ENCODE measurements around the gene TRIO.

TRIO gene

GRCh38 chr5:14208071-14209021 lies 65.2 kb downstream of the TRIO start:
- Mint-ChIP-seq H3K9me3 (no peaks in the 10 kb centered on the region), H3K27ac (peak overlapping the region in 1 of 2 donors; percentile 86), H3K4me3 (peak overlapping the region in 1 of 2 donors; percentile 21), H3K27me3 (peaks cover 6 to 22% of the 10 kb centered on the region in 2 donors), H3K4me1 (ENCODE audit: low read depth in 2 of 2) (peaks cover 0 to 18% of the 10 kb centered on the region in 2 donors), H3K36me3 (ENCODE audit: insufficient read depth) (no peaks in the 10 kb centered on the region)
- DNase-seq (no peak), ATAC-seq (replicated peaks) (peak; percentile 53)

- H3K4me3 Mint-ChIP-seq, result peak overlapping the region in 1 of 2 donors; percentile 55
- no peaks in the 10 kb centered on the region for H3K9me3 Mint-ChIP-seq
- peaks cover 4 to 22% of the 10 kb centered on the region in 2 donors for H3K27me3 Mint-ChIP-seq
- no peaks in the 10 kb centered on the region for H3K36me3 Mint-ChIP-seq (ENCODE audit: insufficient read depth)
- H3K27ac Mint-ChIP-seq, result peak overlapping the region in 1 of 2 donors; percentile 83
- peaks cover 0 to 18% of the 10 kb centered on the region in 2 donors for H3K4me1 Mint-ChIP-seq (ENCODE audit: low read depth in 2 of 2)
- no peak for ATAC-seq (replicated peaks)
- no peak for DNase-seq
These were observed 66.2 kb downstream of the TRIO start for GRCh38 chr5:14209222-14209822.

- DNase-seq, result no peak
- Mint-ChIP-seq H3K9me3 (no peaks in the 10 kb centered on the region), H3K4me1 (ENCODE audit: low read depth in 2 of 2) (peaks cover 0 to 18% of the 10 kb centered on the region in 2 donors), H3K36me3 (ENCODE audit: insufficient read depth) (no peaks in the 10 kb centered on the region), H3K27me3 (peaks cover 0 to 22% of the 10 kb centered on the region in 2 donors), H3K4me3 (peak overlapping the region in 1 of 2 donors; percentile 55), H3K27ac (peak overlapping the region in 1 of 2 donors; percentile 83)
- ATAC-seq (replicated peaks), result no peak
These were observed 66.7 kb downstream of the TRIO start for GRCh38 chr5:14209836-14210235.

- Mint-ChIP-seq H3K9me3 (no peaks in the 10 kb centered on the region), H3K4me3 (no peak overlapping the region), H3K27ac (peak overlapping the region in 1 of 2 donors; percentile 35), H3K27me3 (peaks cover 0 to 22% of the 10 kb centered on the region in 2 donors), H3K4me1 (ENCODE audit: low read depth in 2 of 2) (peaks cover 0 to 18% of the 10 kb centered on the region in 2 donors), H3K36me3 (ENCODE audit: insufficient read depth) (no peaks in the 10 kb centered on the region)
- ATAC-seq (replicated peaks), result no peak
- no peak for DNase-seq
These were observed 67.6 kb downstream of the TRIO start for GRCh38 chr5:14210729-14211128.

DNA sequence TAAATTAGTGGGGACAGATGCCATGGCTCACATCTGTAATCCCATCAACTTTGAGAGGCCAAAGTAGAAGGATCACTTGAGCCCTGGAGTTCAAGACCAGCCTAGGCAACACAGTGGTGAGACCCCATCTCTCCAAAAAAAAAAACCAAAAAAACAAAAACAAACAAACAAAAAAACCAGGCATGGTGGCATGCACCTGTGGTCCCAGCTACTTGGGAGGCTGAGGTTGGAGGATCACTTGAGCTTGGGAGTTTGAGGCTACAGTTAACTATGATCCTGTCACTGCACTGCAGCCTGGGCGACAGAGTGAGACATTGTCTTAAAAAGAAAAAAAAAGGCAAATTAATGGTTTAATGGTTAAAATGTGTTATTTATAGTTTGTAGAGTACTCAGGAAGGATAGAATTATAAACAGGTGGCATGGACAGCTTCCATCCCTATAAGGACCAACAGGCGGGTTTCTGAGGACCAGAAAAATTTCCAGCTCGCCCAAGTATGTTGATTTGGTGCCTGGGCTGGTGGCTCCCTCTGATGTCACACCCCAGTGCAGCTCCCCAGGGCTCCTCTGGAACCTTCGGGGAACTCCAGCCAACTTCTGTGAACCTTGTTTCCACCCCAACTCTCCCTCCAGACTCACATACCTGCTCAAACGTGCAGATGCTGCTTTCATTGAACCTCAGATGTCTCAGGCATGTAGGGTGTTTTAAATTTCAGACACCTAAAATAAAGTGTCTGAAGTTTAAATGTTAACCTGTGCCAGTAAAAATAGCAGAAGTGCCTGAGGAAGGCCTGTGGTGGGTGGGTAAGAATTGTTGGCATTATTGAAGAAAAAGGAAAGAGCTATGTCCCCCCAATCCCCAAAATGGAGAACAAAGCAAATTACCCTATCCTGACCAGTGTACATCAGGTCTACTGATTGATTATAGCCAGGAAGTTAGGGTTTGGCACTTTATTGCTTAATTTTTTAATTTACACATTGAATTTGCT lies 69.0 kb downstream of the TRIO start:
- H3K27ac Mint-ChIP-seq, result peak overlapping the region; percentile 59 to 87
- H3K4me3 Mint-ChIP-seq, result no peak overlapping the region
- DNase-seq, result no peak

GRCh38 chr5:14212838-14213237 lies 69.7 kb downstream of the TRIO start:
- Mint-ChIP-seq H3K9me3 (no peaks in the 10 kb centered on the region), H3K36me3 (ENCODE audit: insufficient read depth) (no peaks in the 10 kb centered on the region), H3K4me1 (ENCODE audit: low read depth in 2 of 2) (peaks cover 2 to 14% of the 10 kb centered on the region in 2 donors), H3K27ac (peak overlapping the region in 1 of 2 donors; percentile 87), H3K27me3 (peaks cover 17 to 20% of the 10 kb centered on the region in 2 donors), H3K4me3 (no peak overlapping the region)
- no peak for ATAC-seq (replicated peaks)
- DNase-seq, result no peak

More for the DNA sequence above, 69.0 kb downstream of the TRIO start:
- Mint-ChIP-seq H3K4me1 (ENCODE audit: low read depth in 2 of 2) (peaks cover 0 to 18% of the 10 kb centered on the region in 2 donors), H3K9me3 (no peaks in the 10 kb centered on the region), H3K36me3 (ENCODE audit: insufficient read depth) (no peaks in the 10 kb centered on the region), H3K27me3 (peaks cover 13 to 17% of the 10 kb centered on the region in 2 donors)
- ATAC-seq (replicated peaks), result no peak

- Mint-ChIP-seq H3K36me3 (ENCODE audit: insufficient read depth) (no peaks in the 10 kb centered on the region), H3K27ac (peak overlapping the region in 1 of 2 donors; percentile 87), H3K4me1 (ENCODE audit: low read depth in 2 of 2) (peaks cover 2 to 14% of the 10 kb centered on the region in 2 donors), H3K27me3 (peaks cover 17 to 24% of the 10 kb centered on the region in 2 donors), H3K4me3 (peak overlapping the region in 1 of 2 donors; percentile 40), H3K9me3 (no peaks in the 10 kb centered on the region)
- no peak for ATAC-seq (replicated peaks)
- DNase-seq, result no peak
These were observed 70.1 kb downstream of the TRIO start for GRCh38 chr5:14213253-14213652.

- DNase-seq, result no peak
- H3K9me3 Mint-ChIP-seq, result no peaks in the 10 kb centered on the region
- no peaks in the 10 kb centered on the region for H3K36me3 Mint-ChIP-seq (ENCODE audit: insufficient read depth)
- H3K4me1 Mint-ChIP-seq (ENCODE audit: low read depth in 2 of 2), result peaks cover 2 to 16% of the 10 kb centered on the region in 2 donors
- H3K27me3 Mint-ChIP-seq, result peaks cover 17 to 32% of the 10 kb centered on the region in 2 donors
- H3K27ac Mint-ChIP-seq, result peak overlapping the region in 1 of 2 donors; percentile 45
- peak overlapping the region in 1 of 2 donors; percentile 40 for H3K4me3 Mint-ChIP-seq
- ATAC-seq (replicated peaks), result no peak
These were observed 70.9 kb downstream of the TRIO start for GRCh38 chr5:14213813-14214585.

GRCh38 chr5:14215901-14216300 lies 72.8 kb downstream of the TRIO start:
- H3K4me1 Mint-ChIP-seq (ENCODE audit: low read depth in 2 of 2), result peaks cover 4 to 20% of the 10 kb centered on the region in 2 donors
- peaks cover 1 to 38% of the 10 kb centered on the region in 2 donors for H3K27me3 Mint-ChIP-seq
- no peak overlapping the region for H3K27ac Mint-ChIP-seq
- H3K9me3 Mint-ChIP-seq, result no peaks in the 10 kb centered on the region
- no peak for ATAC-seq (replicated peaks)
- H3K4me3 Mint-ChIP-seq, result no peak overlapping the region
- no peak for DNase-seq
- H3K36me3 Mint-ChIP-seq (ENCODE audit: insufficient read depth), result no peaks in the 10 kb centered on the region

DNA sequence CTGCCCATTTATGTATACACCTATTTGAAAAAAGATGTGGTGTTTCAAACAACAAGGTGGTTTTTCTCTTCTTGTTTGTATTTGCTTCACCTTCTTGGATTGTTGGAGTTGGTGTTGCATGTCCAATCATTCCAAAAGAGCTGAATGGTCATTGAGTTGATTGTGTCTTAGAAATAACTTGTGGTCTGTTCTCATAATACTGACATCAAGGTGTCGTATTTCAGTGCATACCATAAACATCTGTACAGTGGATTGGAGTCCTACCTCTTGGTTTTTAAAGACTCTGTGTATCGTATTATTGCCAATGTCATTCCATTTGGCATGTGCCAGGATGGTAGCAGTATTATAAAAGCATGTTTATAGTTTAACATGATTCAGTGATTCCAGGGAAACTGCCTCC lies 73.2 kb downstream of the TRIO start:
- DNase-seq, result no peak
- no peaks in the 10 kb centered on the region for H3K36me3 Mint-ChIP-seq (ENCODE audit: insufficient read depth)
- no peak overlapping the region for H3K27ac Mint-ChIP-seq
- peaks cover 4 to 23% of the 10 kb centered on the region in 2 donors for H3K4me1 Mint-ChIP-seq (ENCODE audit: low read depth in 2 of 2)
- H3K4me3 Mint-ChIP-seq, result no peak overlapping the region
- H3K27me3 Mint-ChIP-seq, result peaks cover 0 to 38% of the 10 kb centered on the region in 2 donors
- ATAC-seq (replicated peaks), result no peak
- peaks cover 0 to 1% of the 10 kb centered on the region in 2 donors for H3K9me3 Mint-ChIP-seq

- Mint-ChIP-seq H3K4me1 (ENCODE audit: low read depth in 2 of 2) (peaks cover 4 to 25% of the 10 kb centered on the region in 2 donors), H3K27ac (no peak overlapping the region)
- ATAC-seq (replicated peaks), result no peak
These were observed 73.8 kb downstream of the TRIO start for GRCh38 chr5:14216902-14217301.

DNA sequence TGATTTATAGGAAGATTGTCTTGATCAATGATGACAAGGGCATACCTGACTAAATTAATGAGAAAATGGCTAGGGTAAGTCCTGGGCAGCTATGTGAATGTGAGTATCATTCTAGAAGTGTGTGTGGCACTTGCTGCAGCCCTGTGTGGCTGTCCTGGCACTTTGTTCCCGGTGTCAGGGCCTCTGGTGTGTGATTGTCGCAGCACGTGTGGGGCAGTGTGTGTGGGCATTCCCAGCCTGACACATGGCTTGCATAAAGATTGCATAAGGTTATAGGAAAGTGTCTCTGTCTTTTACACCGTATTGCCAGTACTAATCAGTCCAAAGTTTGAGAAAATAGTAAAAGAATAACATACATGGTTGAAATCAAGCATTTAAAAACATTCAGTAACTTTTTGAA lies 74.4 kb downstream of the TRIO start:
- Mint-ChIP-seq H3K4me1 (ENCODE audit: low read depth in 2 of 2) (peaks cover 4 to 22% of the 10 kb centered on the region in 2 donors), H3K4me3 (peak overlapping the region in 1 of 2 donors; percentile 23), H3K27me3 (peaks cover 0 to 39% of the 10 kb centered on the region in 2 donors), H3K36me3 (ENCODE audit: insufficient read depth) (no peaks in the 10 kb centered on the region), H3K9me3 (peaks cover 0 to 2% of the 10 kb centered on the region in 2 donors), H3K27ac (no peak overlapping the region)
- DNase-seq, result no peak
- no peak for ATAC-seq (replicated peaks)

More at GRCh38 chr5:14216902-14217301, 73.8 kb downstream of the TRIO start:
- Mint-ChIP-seq H3K4me3 (no peak overlapping the region), H3K36me3 (ENCODE audit: insufficient read depth) (no peaks in the 10 kb centered on the region), H3K9me3 (peaks cover 0 to 2% of the 10 kb centered on the region in 2 donors), H3K27me3 (peaks cover 0 to 38% of the 10 kb centered on the region in 2 donors)
- no peak for DNase-seq

All from effector memory CD8-positive, alpha-beta T cell (primary cell).